Liver (tissue), 3 donors: ENCODE results near the gene ADCY10.

Experiments
- GABPA ChIP-seq, 2 donors: IDR thresholded peaks in 1 of 2; conservative IDR thresholded peaks in 1 of 2; 2 replicates each; pipeline ENCODE4 v1.6.1; 2016; ENCODE audit warnings: antibody characterized with exemption in 2 of 2, mild to moderate bottlenecking in 1 of 2, moderate library complexity in 1 of 2
- TAF1 ChIP-seq: conservative IDR thresholded peaks from 2 replicates; pipeline ENCODE4 v1.6.1; 2016; ENCODE audit warnings: antibody characterized with exemption, mild to moderate bottlenecking
- TF ChIP-seq, protein P1 (sequence below): fragments of 150-350 bp; IDR thresholded peaks from 2 replicates; pipeline ENCODE4 v1.5.1; 2017; ENCODE audit warnings: improper control_type of control experiment, low read depth, low read length; ENCODE audit not compliant: missing input control
- TF ChIP-seq, protein P2 (sequence below): IDR thresholded peaks from 2 replicates; pipeline ENCODE4 v1.6.1; 2016; ENCODE audit warnings: antibody characterized with exemption, mild to moderate bottlenecking
- donor health status: healthy.
- donor health status: healthy.

DNA sequence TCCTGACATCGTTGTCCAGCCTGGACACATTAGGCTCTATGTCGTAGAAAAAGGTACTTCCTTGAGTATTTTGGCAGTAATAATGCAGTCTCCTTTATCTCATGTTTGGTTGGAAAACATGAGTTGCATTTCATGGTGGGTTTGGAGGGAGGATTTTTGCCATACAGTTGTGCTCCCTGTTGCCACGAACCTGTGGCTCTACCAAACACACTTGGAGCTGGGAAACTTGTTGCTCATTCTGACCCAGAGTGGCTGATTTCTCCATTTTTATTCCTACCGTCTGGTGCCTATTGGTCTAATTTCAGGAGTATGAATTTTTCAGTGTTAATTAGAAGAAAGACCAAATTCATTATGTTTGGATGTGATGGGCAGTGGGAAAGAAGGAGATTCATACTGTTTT is 141.5 kb downstream of the ADCY10 start:
- TF ChIP-seq, protein P1, sequence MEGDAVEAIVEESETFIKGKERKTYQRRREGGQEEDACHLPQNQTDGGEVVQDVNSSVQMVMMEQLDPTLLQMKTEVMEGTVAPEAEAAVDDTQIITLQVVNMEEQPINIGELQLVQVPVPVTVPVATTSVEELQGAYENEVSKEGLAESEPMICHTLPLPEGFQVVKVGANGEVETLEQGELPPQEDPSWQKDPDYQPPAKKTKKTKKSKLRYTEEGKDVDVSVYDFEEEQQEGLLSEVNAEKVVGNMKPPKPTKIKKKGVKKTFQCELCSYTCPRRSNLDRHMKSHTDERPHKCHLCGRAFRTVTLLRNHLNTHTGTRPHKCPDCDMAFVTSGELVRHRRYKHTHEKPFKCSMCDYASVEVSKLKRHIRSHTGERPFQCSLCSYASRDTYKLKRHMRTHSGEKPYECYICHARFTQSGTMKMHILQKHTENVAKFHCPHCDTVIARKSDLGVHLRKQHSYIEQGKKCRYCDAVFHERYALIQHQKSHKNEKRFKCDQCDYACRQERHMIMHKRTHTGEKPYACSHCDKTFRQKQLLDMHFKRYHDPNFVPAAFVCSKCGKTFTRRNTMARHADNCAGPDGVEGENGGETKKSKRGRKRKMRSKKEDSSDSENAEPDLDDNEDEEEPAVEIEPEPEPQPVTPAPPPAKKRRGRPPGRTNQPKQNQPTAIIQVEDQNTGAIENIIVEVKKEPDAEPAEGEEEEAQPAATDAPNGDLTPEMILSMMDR, result no peak
- TF ChIP-seq, protein P2, sequence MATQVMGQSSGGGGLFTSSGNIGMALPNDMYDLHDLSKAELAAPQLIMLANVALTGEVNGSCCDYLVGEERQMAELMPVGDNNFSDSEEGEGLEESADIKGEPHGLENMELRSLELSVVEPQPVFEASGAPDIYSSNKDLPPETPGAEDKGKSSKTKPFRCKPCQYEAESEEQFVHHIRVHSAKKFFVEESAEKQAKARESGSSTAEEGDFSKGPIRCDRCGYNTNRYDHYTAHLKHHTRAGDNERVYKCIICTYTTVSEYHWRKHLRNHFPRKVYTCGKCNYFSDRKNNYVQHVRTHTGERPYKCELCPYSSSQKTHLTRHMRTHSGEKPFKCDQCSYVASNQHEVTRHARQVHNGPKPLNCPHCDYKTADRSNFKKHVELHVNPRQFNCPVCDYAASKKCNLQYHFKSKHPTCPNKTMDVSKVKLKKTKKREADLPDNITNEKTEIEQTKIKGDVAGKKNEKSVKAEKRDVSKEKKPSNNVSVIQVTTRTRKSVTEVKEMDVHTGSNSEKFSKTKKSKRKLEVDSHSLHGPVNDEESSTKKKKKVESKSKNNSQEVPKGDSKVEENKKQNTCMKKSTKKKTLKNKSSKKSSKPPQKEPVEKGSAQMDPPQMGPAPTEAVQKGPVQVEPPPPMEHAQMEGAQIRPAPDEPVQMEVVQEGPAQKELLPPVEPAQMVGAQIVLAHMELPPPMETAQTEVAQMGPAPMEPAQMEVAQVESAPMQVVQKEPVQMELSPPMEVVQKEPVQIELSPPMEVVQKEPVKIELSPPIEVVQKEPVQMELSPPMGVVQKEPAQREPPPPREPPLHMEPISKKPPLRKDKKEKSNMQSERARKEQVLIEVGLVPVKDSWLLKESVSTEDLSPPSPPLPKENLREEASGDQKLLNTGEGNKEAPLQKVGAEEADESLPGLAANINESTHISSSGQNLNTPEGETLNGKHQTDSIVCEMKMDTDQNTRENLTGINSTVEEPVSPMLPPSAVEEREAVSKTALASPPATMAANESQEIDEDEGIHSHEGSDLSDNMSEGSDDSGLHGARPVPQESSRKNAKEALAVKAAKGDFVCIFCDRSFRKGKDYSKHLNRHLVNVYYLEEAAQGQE, result no peak
- TF ChIP-seq TAF1, result no peak
- TF ChIP-seq GABPA (IDR thresholded peaks at IDR 0.05 in 1 of 2, conservative IDR thresholded peaks at IDR 0.05 in 1 of 2), result no peak
